HepG2 (cell line): ENCODE results near the gene DNAJC4. TPM values are rescaled to one million over a fixed set of nuclear protein-coding genes. Genes with fewer than 3 reads are reported as not detected.

ENCODE experiments used
- ARID5B ChIP-seq: IDR thresholded peaks from 2 replicates; pipeline ENCODE4 v1.4.0; 2020; ENCODE audit warnings: mild to moderate bottlenecking, missing genetic modification reagents
- GABPA ChIP-seq, 2 experiments: IDR thresholded peaks; 2 replicates each; pipeline ENCODE4 v1.6.1; 2011 to 2016; ENCODE audit warnings: low read depth in 2 of 2, low read length in 1 of 2, missing biosample characterization in 1 of 2, missing genetic modification characterization in 1 of 2
- HNF1A ChIP-seq, 2 experiments: sonication (generic) in 1 of 2; formaldehyde crosslinking in 1 of 2; IDR thresholded peaks; 2 replicates each; pipeline versions ENCODE4 v1.4.0 to v1.6.1; 2016 to 2020; ENCODE audit warnings: borderline replicate concordance in 1 of 2, low read depth in 1 of 2, mild to moderate bottlenecking in 1 of 2, missing genetic modification reagents in 1 of 2
- NFYB ChIP-seq: sonication (generic); formaldehyde crosslinking; IDR thresholded peaks from 2 replicates; pipeline ENCODE4 v1.4.0; 2020; ENCODE audit warnings: missing genetic modification reagents
- SIN3A ChIP-seq: IDR thresholded peaks from 2 replicates; pipeline ENCODE4 v1.6.1; 2011; ENCODE audit warnings: low read depth, mild to moderate bottlenecking, control low read depth, low read length, borderline replicate concordance
- SKIL ChIP-seq: sonication (generic); formaldehyde crosslinking; IDR thresholded peaks from 2 replicates; pipeline ENCODE4 v1.8.0; 2022; ENCODE audit warnings: missing genetic modification reagents, mild to moderate bottlenecking, moderate library complexity, borderline replicate concordance
- ZNF720 ChIP-seq: sonication (generic); formaldehyde crosslinking; IDR thresholded peaks from 2 replicates; pipeline ENCODE4 v1.4.0; 2020; ENCODE audit warnings: missing genetic modification reagents
- polyA plus RNA-seq, 8 experiments: library from polyadenylated mRNA; depleted of rRNA in 3 of 8; stranded (reverse) in 7 of 8; unstranded in 1 of 8; fragments of >200 nt; fragmentation: Illumina TruSeq in 4 of 8; extraction: Trizol in 4 of 8; gene quantifications; 2 replicates each; pipeline versions ENCODE4 v1.2.1 to v1.2.3, GENCODE V29; 2011 to 2016; ENCODE audit warnings: low read depth in 4 of 8, missing spikeins in 1 of 8, mixed read lengths in 1 of 8; ENCODE audit not compliant: insufficient read depth in 1 of 8
- total RNA-seq, 5 experiments: library from RNA; depleted of rRNA; stranded (reverse); fragments of >200 nt; fragmentation: Illumina TruSeq; extraction: Trizol; gene quantifications; 2 replicates each; pipeline ENCODE4 v1.2.3, GENCODE V29; 2016; ENCODE audit warnings: low read depth in 1 of 5
- TF ChIP-seq, protein P1 (sequence below): sonication (generic); formaldehyde crosslinking; IDR thresholded peaks from 2 replicates; pipeline ENCODE4 v1.5.1; 2020; ENCODE audit warnings: mild to moderate bottlenecking, missing genetic modification reagents, moderate library complexity
- TF ChIP-seq, protein P2 (sequence below): sonication (generic); formaldehyde crosslinking; IDR thresholded peaks from 2 replicates; pipeline ENCODE4 v1.4.0; 2020; ENCODE audit warnings: missing genetic modification reagents, borderline replicate concordance

The DNAJC4 gene
- total and polyA plus RNA-seq, 2 of the 13 experiments (the other 11 are each of a cell fraction or from before 2014, with no cell fraction given) = 10.3 to 60.8 TPM

GRCh38 chr11:64226507-64227051 lies 3.8 kb upstream of the DNAJC4 start (continued):
- TF ChIP-seq, protein P1, sequence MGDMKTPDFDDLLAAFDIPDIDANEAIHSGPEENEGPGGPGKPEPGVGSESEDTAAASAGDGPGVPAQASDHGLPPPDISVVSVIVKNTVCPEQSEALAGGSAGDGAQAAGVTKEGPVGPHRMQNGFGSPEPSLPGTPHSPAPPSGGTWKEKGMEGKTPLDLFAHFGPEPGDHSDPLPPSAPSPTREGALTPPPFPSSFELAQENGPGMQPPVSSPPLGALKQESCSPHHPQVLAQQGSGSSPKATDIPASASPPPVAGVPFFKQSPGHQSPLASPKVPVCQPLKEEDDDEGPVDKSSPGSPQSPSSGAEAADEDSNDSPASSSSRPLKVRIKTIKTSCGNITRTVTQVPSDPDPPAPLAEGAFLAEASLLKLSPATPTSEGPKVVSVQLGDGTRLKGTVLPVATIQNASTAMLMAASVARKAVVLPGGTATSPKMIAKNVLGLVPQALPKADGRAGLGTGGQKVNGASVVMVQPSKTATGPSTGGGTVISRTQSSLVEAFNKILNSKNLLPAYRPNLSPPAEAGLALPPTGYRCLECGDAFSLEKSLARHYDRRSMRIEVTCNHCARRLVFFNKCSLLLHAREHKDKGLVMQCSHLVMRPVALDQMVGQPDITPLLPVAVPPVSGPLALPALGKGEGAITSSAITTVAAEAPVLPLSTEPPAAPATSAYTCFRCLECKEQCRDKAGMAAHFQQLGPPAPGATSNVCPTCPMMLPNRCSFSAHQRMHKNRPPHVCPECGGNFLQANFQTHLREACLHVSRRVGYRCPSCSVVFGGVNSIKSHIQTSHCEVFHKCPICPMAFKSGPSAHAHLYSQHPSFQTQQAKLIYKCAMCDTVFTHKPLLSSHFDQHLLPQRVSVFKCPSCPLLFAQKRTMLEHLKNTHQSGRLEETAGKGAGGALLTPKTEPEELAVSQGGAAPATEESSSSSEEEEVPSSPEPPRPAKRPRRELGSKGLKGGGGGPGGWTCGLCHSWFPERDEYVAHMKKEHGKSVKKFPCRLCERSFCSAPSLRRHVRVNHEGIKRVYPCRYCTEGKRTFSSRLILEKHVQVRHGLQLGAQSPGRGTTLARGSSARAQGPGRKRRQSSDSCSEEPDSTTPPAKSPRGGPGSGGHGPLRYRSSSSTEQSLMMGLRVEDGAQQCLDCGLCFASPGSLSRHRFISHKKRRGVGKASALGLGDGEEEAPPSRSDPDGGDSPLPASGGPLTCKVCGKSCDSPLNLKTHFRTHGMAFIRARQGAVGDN (CRISPR knock-in tag) = peak; percentile 92
- peak; percentile 73 for TF ChIP-seq NFYB (CRISPR knock-in tag)
- TF ChIP-seq, protein P2, sequence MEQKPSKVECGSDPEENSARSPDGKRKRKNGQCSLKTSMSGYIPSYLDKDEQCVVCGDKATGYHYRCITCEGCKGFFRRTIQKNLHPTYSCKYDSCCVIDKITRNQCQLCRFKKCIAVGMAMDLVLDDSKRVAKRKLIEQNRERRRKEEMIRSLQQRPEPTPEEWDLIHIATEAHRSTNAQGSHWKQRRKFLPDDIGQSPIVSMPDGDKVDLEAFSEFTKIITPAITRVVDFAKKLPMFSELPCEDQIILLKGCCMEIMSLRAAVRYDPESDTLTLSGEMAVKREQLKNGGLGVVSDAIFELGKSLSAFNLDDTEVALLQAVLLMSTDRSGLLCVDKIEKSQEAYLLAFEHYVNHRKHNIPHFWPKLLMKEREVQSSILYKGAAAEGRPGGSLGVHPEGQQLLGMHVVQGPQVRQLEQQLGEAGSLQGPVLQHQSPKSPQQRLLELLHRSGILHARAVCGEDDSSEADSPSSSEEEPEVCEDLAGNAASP (CRISPR knock-in tag) = peak; percentile 57; the same call in 1 of the 2 replicates
- peak; percentile 27; the same call in 1 of the 2 replicates for TF ChIP-seq SIN3A
- TF ChIP-seq SKIL (CRISPR knock-in tag) = no peak
- TF ChIP-seq HNF1A (IDR thresholded peaks at IDR 0.05; ENCODE audit: low read depth) = no peak
- TF ChIP-seq HNF1A (CRISPR knock-in tag; IDR thresholded peaks at IDR 0.05; ENCODE audit: borderline replicate concordance) = no peak
- no peak for TF ChIP-seq ZNF720 (CRISPR knock-in tag)
- no peak for TF ChIP-seq GABPA (IDR thresholded peaks at IDR 0.05; ENCODE audit: low read depth, low read length)
- TF ChIP-seq GABPA (CRISPR knock-in tag; IDR thresholded peaks at IDR 0.05; ENCODE audit: low read depth) = peak; percentile 69
- TF ChIP-seq ARID5B (CRISPR knock-in tag) = no peak
